Testis (tissue), 3 donors: ENCODE measurements around the gene KRT13. TPM values are rescaled to one million over a fixed set of nuclear protein-coding genes. Genes with fewer than 3 reads are reported as not detected.

Experiments
- DNase-seq: peaks from one replicate; pipeline ENCODE4 v3.0.0-alpha.2; 2019
- H3K27ac ChIP-seq, 2 donors: fragments of 200-600 bp; sonication (generic); one replicate each; pipeline ENCODE4 v1.5.1; 2019
- H3K27me3 ChIP-seq: fragments of 200-600 bp; sonication (generic); one replicate; pipeline ENCODE4 v1.5.1; 2019
- H3K36me3 ChIP-seq: fragments of 200-600 bp; sonication (generic); one replicate; pipeline ENCODE4 v1.5.1; 2017; ENCODE audit warnings: low read depth; ENCODE audit errors: missing control alignments
- H3K4me1 ChIP-seq: fragments of 200-600 bp; sonication (generic); one replicate; pipeline ENCODE4 v1.5.1; 2019
- H3K4me3 ChIP-seq, 2 donors: fragments of 200-600 bp; sonication (generic); one replicate each; pipeline ENCODE4 v1.5.1; 2017 to 2019
- H3K9me3 ChIP-seq: fragments of 200-600 bp; sonication (generic); one replicate; pipeline ENCODE4 v1.5.1; 2017
- POLR2A ChIP-seq: fragments of 450-650 bp; IDR thresholded peaks from one replicate; pipeline ENCODE4 v1.6.1; 2017; ENCODE audit warnings: antibody characterized with exemption, mild to moderate bottlenecking, moderate library complexity
- WGBS, 2 donors: methylation state at CpG; one replicate each; pipeline ENCODE4 v1.1.5; 2018; 5-methylcytosine and 5-hydroxymethylcytosine counted together
- intact Hi-C: fragments of 100-400 bp; cut with DNase I; formaldehyde crosslinking; loops from one replicate; pipeline ENCODE4 v1.15.1; 2023; ENCODE audit warnings: low total_unique reads
- polyA plus RNA-seq: library from polyadenylated mRNA; stranded (reverse); fragments of 350-450 nt; fragmentation: Illumina TruSeq; extraction: RNeasy Lipid Tissue Mini Kit (QIAGEN cat#74804); gene quantifications from one replicate; pipeline ENCODE4 v1.2.3, GENCODE V29; 2014; ENCODE audit warnings: low read depth, low replicate concordance; ENCODE audit not compliant: insufficient read depth
- total RNA-seq, 2 donors: library from RNA; depleted of rRNA; stranded (reverse); fragments of >200 nt; gene quantifications; one replicate each; pipeline ENCODE4 v1.2.3, GENCODE V29; 2016
- TF ChIP-seq, protein P1 (sequence below), 3 experiments: fragments of 450-650 bp in 2 of 3; fragments of 200-600 bp in 1 of 3; sonication (generic) in 1 of 3; IDR thresholded peaks; one replicate each; pipeline ENCODE4 v1.5.1; 2016 to 2019; ENCODE audit warnings: antibody characterized with exemption in 3 of 3, mild to moderate bottlenecking in 2 of 3, moderate library complexity in 1 of 3

Gene KRT13
- total and polyA plus RNA-seq, 3 donors from 2014 or later, result 2.4 to 21.4 (median 7.7) TPM

DNA sequence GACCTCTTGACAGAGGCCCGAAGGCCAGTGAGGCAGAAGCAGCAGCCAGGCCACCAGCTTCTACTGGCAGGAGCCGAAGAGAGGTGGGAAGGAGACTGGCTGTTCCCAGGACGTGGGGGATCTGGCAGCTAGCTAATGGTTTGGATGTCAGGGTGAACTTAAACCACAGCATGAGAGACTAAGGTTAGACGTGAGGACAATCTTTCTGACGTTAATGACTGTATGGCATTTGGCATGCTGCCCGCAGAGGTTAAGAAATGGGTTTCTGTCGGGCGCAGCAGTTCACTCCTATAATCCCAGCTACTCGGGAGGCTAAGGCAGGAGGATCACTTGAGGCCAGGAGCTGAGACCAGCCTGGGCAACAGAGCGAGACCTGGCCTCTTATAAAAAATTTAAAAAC lies 6.3 kb upstream of the KRT13 start:
- no peak for TF ChIP-seq POLR2A
- TF ChIP-seq, protein P1, sequence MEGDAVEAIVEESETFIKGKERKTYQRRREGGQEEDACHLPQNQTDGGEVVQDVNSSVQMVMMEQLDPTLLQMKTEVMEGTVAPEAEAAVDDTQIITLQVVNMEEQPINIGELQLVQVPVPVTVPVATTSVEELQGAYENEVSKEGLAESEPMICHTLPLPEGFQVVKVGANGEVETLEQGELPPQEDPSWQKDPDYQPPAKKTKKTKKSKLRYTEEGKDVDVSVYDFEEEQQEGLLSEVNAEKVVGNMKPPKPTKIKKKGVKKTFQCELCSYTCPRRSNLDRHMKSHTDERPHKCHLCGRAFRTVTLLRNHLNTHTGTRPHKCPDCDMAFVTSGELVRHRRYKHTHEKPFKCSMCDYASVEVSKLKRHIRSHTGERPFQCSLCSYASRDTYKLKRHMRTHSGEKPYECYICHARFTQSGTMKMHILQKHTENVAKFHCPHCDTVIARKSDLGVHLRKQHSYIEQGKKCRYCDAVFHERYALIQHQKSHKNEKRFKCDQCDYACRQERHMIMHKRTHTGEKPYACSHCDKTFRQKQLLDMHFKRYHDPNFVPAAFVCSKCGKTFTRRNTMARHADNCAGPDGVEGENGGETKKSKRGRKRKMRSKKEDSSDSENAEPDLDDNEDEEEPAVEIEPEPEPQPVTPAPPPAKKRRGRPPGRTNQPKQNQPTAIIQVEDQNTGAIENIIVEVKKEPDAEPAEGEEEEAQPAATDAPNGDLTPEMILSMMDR (IDR thresholded peaks at IDR 0.05), result no peak
- 71 to 80% methylated on average over 10 of the region's 10 CpGs for WGBS, 2 donors
- peaks cover 13% of the 10 kb centered on the region for H3K4me1 ChIP-seq

GRCh38 chr17:41511116-41511515 lies 5.7 kb upstream of the KRT13 start:
- Histone ChIP-seq H3K4me1 (peaks cover 13% of the 10 kb centered on the region), H3K9me3 (no peaks in the 10 kb centered on the region), H3K27me3 (no peaks in the 10 kb centered on the region), H3K36me3 (no peaks in the 10 kb centered on the region), H3K4me3 (no peak overlapping the region), H3K27ac (no peak overlapping the region)
- TF ChIP-seq, protein P1 (IDR thresholded peaks at IDR 0.05), result no peak
- no peak for TF ChIP-seq POLR2A
- 55 to 90% methylated on average over 2 to 4 of the region's 4 CpGs for WGBS, 2 donors
- DNase-seq, result no peak
- intact Hi-C loops, result no loop called here

More for the DNA sequence above, 6.3 kb upstream of the KRT13 start:
- H3K9me3 ChIP-seq, result no peaks in the 10 kb centered on the region
- no peaks in the 10 kb centered on the region for H3K36me3 ChIP-seq
- H3K4me3 ChIP-seq, result no peak overlapping the region
- H3K27ac ChIP-seq, result no peak overlapping the region
- H3K27me3 ChIP-seq, result no peaks in the 10 kb centered on the region
- DNase-seq, result no peak
- intact Hi-C loops, result no loop called here

GRCh38 chr17:41510251-41511065 lies 5.0 kb upstream of the KRT13 start:
- TF ChIP-seq, protein P1 (IDR thresholded peaks at IDR 0.05), result no peak
- TF ChIP-seq POLR2A, result no peak
- no peak for DNase-seq
- Histone ChIP-seq H3K9me3 (no peaks in the 10 kb centered on the region), H3K27me3 (no peaks in the 10 kb centered on the region), H3K36me3 (no peaks in the 10 kb centered on the region), H3K4me3 (no peak overlapping the region), H3K27ac (no peak overlapping the region), H3K4me1 (peaks cover 13% of the 10 kb centered on the region)
- whole genome bisulfite sequencing, 2 donors, result 87% methylated on average over 7 of the region's 7 CpGs
- intact Hi-C loops, result no loop called here

DNA sequence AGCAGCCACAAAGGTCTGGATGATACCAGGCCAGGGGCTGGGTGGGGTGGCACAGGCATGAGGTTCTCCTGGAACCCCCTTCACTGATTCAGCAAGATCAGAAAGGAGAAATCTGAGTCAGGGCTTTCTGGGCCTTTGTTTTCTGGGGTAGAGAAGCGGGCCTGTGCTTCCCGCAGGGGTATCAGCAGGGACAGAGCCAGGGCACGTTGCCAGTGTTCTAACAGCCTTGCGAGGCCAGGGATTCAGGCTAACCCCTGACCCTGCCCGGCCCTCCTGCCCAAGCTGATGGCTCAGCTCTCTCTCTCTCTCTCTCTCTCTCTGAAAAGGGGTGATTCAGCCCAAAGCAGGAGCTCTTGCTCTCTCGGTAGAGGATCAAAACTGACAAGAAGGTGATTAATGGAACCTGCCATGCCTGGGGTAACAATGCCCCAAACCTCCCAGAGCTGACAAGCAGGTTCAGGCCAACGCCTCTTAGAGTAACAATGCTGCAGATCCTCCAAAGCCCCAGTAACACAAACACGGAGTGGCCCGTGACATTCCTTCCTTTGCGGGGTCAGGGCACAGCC lies 2.0 kb upstream of the KRT13 start:
- Histone ChIP-seq H3K27ac (no peak overlapping the region), H3K36me3 (no peaks in the 10 kb centered on the region), H3K9me3 (no peaks in the 10 kb centered on the region), H3K4me1 (peaks cover 17% of the 10 kb centered on the region), H3K4me3 (no peak overlapping the region), H3K27me3 (no peaks in the 10 kb centered on the region)
- 40 to 44% methylated on average over 3 to 10 of the region's 10 CpGs for WGBS, 2 donors
- intact Hi-C loops, result no loop called here
- TF ChIP-seq POLR2A, result no peak
- DNase-seq, result no peak

GRCh38 chr17:41505809-41506767 lies 676 bp upstream of the KRT13 start:
- Histone ChIP-seq H3K27me3 (no peaks in the 10 kb centered on the region), H3K4me1 (peaks cover 12% of the 10 kb centered on the region), H3K27ac (no peak overlapping the region), H3K36me3 (no peaks in the 10 kb centered on the region), H3K9me3 (no peaks in the 10 kb centered on the region), H3K4me3 (no peak overlapping the region)
- DNase-seq, result no peak
- intact Hi-C loops, result no loop called here
- 89% methylated on average over 14 of the region's 14 CpGs for WGBS, 2 donors
- TF ChIP-seq POLR2A, result no peak
- TF ChIP-seq, protein P1 (IDR thresholded peaks at IDR 0.05), result no peak
